T-cell (primary cell): Measurements from ENCODE around the gene DCBLD1. TPM values are rescaled to one million over a fixed set of nuclear protein-coding genes. Genes with fewer than 3 reads are reported as not detected.
"Not testable (repeated sequence)": the region's sequence is repeated elsewhere in the genome, so short reads cannot be mapped to it uniquely, and the experiment has no call there.

Experiments used
- ATAC-seq, 4 experiments: fragments of 200-7000 bp in 3 of 4; fragments of 150-1000 bp in 1 of 4; cut with Tn5 transposase; replicated peaks in 1 of 4; 1 replicate in 3 of 4; 2 replicates in 1 of 4; pipeline ENCODE4 v1.10.0; 2021; ENCODE audit warnings: moderate library complexity in 3 of 4, mild to moderate bottlenecking in 2 of 4, moderate number of reproducible peaks in 1 of 4
- CTCF ChIA-PET, 2 donors: fragments of 300-600 bp; sonication (Branson Sonifier 250); formaldehyde crosslinking; loops; one replicate each; lab custom pipeline; 2022; ENCODE audit warnings: antibody characterized with exemption in 2 of 2; lab: Charles Lee
- POLR2A ChIA-PET, 2 donors: fragments of 300-600 bp; sonication (Branson Sonifier 250); formaldehyde crosslinking; loops; one replicate each; lab custom pipeline; 2022; ENCODE audit warnings: antibody characterized with exemption in 2 of 2; lab: Charles Lee
- DNase-seq, 35 experiments: peaks; one replicate each; pipeline versions ENCODE4 v3.0.0 to v3.0.0-alpha.2; 2013 to 2023
- H3K27ac ChIP-seq: one replicate; pipeline ENCODE4 v1.5.1; 2013; ENCODE audit warnings: low read length
- H3K27me3 ChIP-seq, 2 experiments: replicated peaks in 1 of 2; 1 replicate in 1 of 2; 2 replicates in 1 of 2; pipeline versions ENCODE4 v1.6.1 to v1.7.0; 2013; ENCODE audit warnings: low read length in 1 of 2, mixed read lengths in 1 of 2; ENCODE audit not compliant: control insufficient read depth in 2 of 2, insufficient read depth in 2 of 2; ENCODE audit errors: extremely low read depth in 1 of 2
- H3K36me3 ChIP-seq, 2 donors: 1 replicate in 1 of 2; 2 replicates in 1 of 2; pipeline versions ENCODE4 v1.6.1 to v1.7.0; 2013; ENCODE audit warnings: low read length in 1 of 2; ENCODE audit not compliant: control insufficient read depth in 2 of 2, insufficient read depth in 1 of 2; ENCODE audit errors: extremely low read depth in 1 of 2
- H3K4me1 ChIP-seq, 2 experiments: 1 replicate in 1 of 2; 2 replicates in 1 of 2; pipeline versions ENCODE4 v1.6.1 to v1.7.0; 2013; ENCODE audit warnings: low read length in 2 of 2, mixed read lengths in 1 of 2; ENCODE audit not compliant: insufficient read depth in 2 of 2, control insufficient read depth in 1 of 2; ENCODE audit errors: extremely low read depth in 1 of 2
- H3K4me3 ChIP-seq, 2 donors: 1 replicate in 1 of 2; 2 replicates in 1 of 2; pipeline versions ENCODE4 v1.5.1 to v1.7.0; 2013; ENCODE audit warnings: mild to moderate bottlenecking in 2 of 2, low read length in 1 of 2, moderate library complexity in 1 of 2; ENCODE audit not compliant: control insufficient read depth in 1 of 2; ENCODE audit errors: extremely low read depth in 1 of 2
- H3K9me3 ChIP-seq: 2 replicates; pipeline ENCODE4 v1.7.0; 2013
- H3K27ac Mint-ChIP-seq, 2 donors: one replicate each; pipeline ENCODE4 v1.8.0; 2020 to 2021; ENCODE audit warnings: mild to moderate bottlenecking in 2 of 2, mixed read lengths in 2 of 2
- H3K27me3 Mint-ChIP-seq, 2 donors: one replicate each; pipeline ENCODE4 v1.8.0; 2021 to 2022; ENCODE audit warnings: mixed read lengths in 2 of 2
- H3K36me3 Mint-ChIP-seq: one replicate; pipeline ENCODE4 v1.8.0; 2021; ENCODE audit warnings: mixed read lengths
- H3K4me1 Mint-ChIP-seq, 3 donors: one replicate each; pipeline ENCODE4 v1.8.0; 2020 to 2022; ENCODE audit warnings: mixed read lengths in 3 of 3, mild to moderate bottlenecking in 1 of 3
- H3K4me3 Mint-ChIP-seq, 3 donors: one replicate each; pipeline ENCODE4 v1.8.0; 2020 to 2022; ENCODE audit warnings: mild to moderate bottlenecking in 3 of 3, mixed read lengths in 3 of 3, moderate library complexity in 3 of 3
- H3K9me3 Mint-ChIP-seq, 3 donors: one replicate each; pipeline ENCODE4 v1.8.0; 2020 to 2022; ENCODE audit warnings: mixed read lengths in 3 of 3
- WGBS: methylation state at CpG from one replicate; pipeline ENCODE4 v1.1.5; 2013; ENCODE audit warnings: missing lambda C conversion rate; ENCODE audit not compliant: insufficient coverage; 5-methylcytosine and 5-hydroxymethylcytosine counted together
- total RNA-seq, 35 experiments: library from RNA in 6 of 35; stranded (reverse) in 6 of 35; fragments of 120-200 nt in 1 of 35; gene quantifications; one replicate each; pipeline versions ENCODE4 v1.2.1 to v1.2.4 and lab custom pipeline; 2013 to 2026

The DCBLD1 gene
- total RNA-seq, 5 donors from 2014 or later (not counting 1 experiment from before 2014, with no cell fraction given): 2.2 to 7.3 (median 4.2) TPM

DNA sequence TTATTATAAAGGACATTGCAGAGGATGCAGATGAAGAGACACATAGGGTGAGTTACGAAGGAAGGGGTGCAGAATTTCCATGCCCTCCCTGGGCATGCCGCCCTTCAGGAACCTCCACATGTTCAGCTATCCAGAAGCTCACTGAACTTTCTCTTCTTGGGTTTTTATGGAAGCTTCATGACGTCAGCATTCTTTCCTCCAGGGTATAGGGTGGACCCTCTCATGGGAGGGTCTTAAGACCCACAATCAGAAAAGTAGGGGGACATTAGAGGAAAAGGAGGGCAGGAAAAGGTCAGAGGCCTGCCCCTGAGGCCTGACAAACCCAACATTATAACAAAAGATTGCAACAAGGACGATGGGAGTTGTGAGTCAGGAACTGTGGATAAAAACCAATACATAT is 14.6 kb upstream of the DCBLD1 start:
- Mint-ChIP-seq H3K27ac (no peak overlapping the region), H3K4me1 (peaks cover 0 to 19% (median 8%) of the 10 kb centered on the region in 3 donors), H3K36me3 (no peaks in the 10 kb centered on the region), H3K4me3 (no peak overlapping the region), H3K27me3 (peaks cover 10 to 27% of the 10 kb centered on the region in 2 donors), H3K9me3 (no peaks in the 10 kb centered on the region)
- POLR2A ChIA-PET: no interaction called here
- Histone ChIP-seq H3K4me3 (no peak overlapping the region), H3K4me1 (peaks cover 0 to 2% of the 10 kb centered on the region in 2 experiments), H3K36me3 (no peaks in the 10 kb centered on the region), H3K27ac (no peak overlapping the region), H3K27me3 (peaks cover 2 to 11% of the 10 kb centered on the region in 2 experiments), H3K9me3 (no peaks in the 10 kb centered on the region)
- CTCF ChIA-PET: interaction anchor here (0.6 to 1.1 kb wide), 3 partner anchors 15 to 112 kb away, joined by 3 to 6 read pairs (median 5); no protein-coding TSS in a partner anchor
- no peak for ATAC-seq
- no peak for DNase-seq
- WGBS: no CpG with 5 or more reads among the region's 4 CpGs

DNA sequence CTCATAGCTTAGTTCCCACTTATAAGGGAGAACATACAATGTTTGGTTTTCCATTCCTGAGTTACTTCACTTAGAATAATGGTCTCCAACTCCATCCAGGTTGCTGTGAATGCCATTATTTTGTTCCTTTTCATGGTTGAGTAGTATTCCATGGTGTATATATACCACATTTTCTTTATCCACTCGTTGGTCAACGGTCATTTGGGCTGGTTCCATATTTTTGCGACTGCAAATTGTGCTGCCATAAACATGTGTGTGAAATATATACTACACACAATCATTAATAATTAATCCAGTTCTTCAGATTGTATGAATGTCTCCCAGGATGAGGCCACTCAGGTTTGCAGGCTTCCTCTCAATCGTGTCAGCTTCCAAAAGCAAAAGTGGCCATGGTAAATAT is 13.9 kb upstream of the DCBLD1 start:
- H3K9me3 Mint-ChIP-seq, DNase-seq, H3K4me1 ChIP-seq, H3K27ac ChIP-seq, H3K27ac Mint-ChIP-seq, CTCF ChIA-PET, POLR2A ChIA-PET, H3K4me3 ChIP-seq, H3K36me3 ChIP-seq, H3K36me3 Mint-ChIP-seq, H3K4me3 Mint-ChIP-seq, ATAC-seq, H3K9me3 ChIP-seq: not testable (repeated sequence)
- Mint-ChIP-seq H3K4me1 (peaks cover 0 to 18% (median 8%) of the 10 kb centered on the region in 3 donors), H3K27me3 (peaks cover 10 to 31% of the 10 kb centered on the region in 2 donors)
- peaks cover 2 to 11% of the 10 kb centered on the region in 2 experiments for H3K27me3 ChIP-seq
- WGBS: no CpG with 5 or more reads among the region's 4 CpGs

DNA sequence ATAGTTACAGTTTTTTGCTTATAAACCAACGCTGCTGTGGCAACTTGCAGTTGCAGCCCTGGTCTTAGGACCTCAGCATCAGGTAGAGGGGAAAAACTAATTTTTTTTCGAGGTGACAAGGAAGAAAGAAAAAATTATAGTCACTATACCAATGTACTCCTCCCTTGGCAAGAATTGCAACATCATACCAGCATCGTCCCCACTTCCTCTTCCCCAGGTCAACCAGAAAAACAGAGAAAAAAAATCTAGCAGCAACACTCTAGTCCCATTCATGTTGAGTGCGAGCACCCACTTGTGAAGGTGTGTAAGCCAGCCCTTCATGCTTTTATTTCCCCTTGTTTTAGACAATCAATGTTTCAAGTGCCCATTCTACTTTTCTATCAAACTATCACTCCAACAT is 13.1 kb upstream of the DCBLD1 start:
- no peak for ATAC-seq
- CTCF ChIA-PET: no interaction called here
- H3K27me3 Mint-ChIP-seq: peaks cover 17 to 38% of the 10 kb centered on the region in 2 donors
- Histone ChIP-seq H3K9me3 (no peaks in the 10 kb centered on the region), H3K4me3 (no peak overlapping the region), H3K4me1 (peaks cover 0 to 2% of the 10 kb centered on the region in 2 experiments), H3K27ac (no peak overlapping the region), H3K27me3 (peaks cover 2 to 11% of the 10 kb centered on the region in 2 experiments), H3K36me3 (no peaks in the 10 kb centered on the region)
- WGBS: 0% methylated on average over 1 of the region's 4 CpGs
- no peak for DNase-seq
- H3K4me3 Mint-ChIP-seq: no peak overlapping the region
- no peaks in the 10 kb centered on the region for H3K9me3 Mint-ChIP-seq
- peaks cover 0 to 11% (median 4%) of the 10 kb centered on the region in 3 donors for H3K4me1 Mint-ChIP-seq
- no peaks in the 10 kb centered on the region for H3K36me3 Mint-ChIP-seq
- POLR2A ChIA-PET: no interaction called here
- H3K27ac Mint-ChIP-seq: no peak overlapping the region

DNA sequence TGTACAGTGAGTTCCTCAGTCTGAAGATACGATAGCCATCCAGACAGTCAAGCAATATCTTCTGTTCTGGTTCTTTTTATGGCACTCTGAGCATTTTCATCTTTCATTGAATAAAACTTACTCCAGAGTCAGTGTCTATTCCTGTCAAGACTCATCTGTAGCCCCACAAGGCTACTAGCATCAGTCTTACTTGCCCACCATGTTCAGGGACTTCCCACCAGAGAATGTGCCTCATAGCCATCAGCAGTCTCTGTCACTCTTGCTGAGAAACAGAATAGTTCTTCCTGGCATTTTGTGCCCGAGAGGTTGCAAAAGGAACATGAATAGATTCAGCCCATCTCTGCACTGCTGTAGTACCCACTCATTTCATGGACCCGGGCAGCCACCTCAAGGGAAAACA is 12.7 kb upstream of the DCBLD1 start:
- peaks cover 0 to 2% of the 10 kb centered on the region in 2 experiments for H3K4me1 ChIP-seq
- H3K27ac ChIP-seq: no peak overlapping the region
- H3K4me1 Mint-ChIP-seq: peaks cover 0 to 9% (median 4%) of the 10 kb centered on the region in 3 donors
- no peaks in the 10 kb centered on the region for H3K36me3 ChIP-seq
- H3K9me3 Mint-ChIP-seq: no peaks in the 10 kb centered on the region
- H3K27me3 ChIP-seq: peaks cover 2 to 11% of the 10 kb centered on the region in 2 experiments
- H3K27me3 Mint-ChIP-seq: peaks cover 17 to 38% of the 10 kb centered on the region in 2 donors
- no peak overlapping the region for H3K27ac Mint-ChIP-seq
- no peaks in the 10 kb centered on the region for H3K36me3 Mint-ChIP-seq
- POLR2A ChIA-PET: no interaction called here
- ATAC-seq (no peak), DNase-seq (no peak)
- CTCF ChIA-PET: no interaction called here
- no peak overlapping the region for H3K4me3 Mint-ChIP-seq
- H3K9me3 ChIP-seq: no peaks in the 10 kb centered on the region
- WGBS: 100% methylated on average over 1 of the region's 3 CpGs
- no peak overlapping the region for H3K4me3 ChIP-seq

DNA sequence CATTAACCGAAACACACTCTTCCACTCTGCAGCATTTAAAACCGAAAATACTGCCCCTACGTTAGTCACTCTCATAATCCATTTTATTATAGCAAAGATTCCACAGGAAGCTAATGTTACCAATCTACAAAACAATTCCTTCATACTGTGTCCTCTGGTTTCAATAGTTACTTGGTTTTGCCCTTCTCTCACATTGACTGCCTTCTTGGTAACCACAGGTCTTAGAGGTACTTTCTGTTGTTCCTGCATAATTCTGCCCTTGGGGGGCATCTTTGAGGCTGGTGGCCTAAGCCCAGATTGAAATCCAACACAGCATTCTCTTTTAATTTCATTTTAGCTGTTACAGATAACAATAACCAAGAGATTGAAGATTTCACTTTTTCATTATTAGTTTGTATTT is 9.8 kb upstream of the DCBLD1 start:
- H3K27me3 ChIP-seq: peaks cover 2 to 3% of the 10 kb centered on the region in 2 experiments
- Mint-ChIP-seq H3K4me3 (no peak overlapping the region), H3K27ac (no peak overlapping the region), H3K27me3 (peaks cover 19 to 37% of the 10 kb centered on the region in 2 donors), H3K36me3 (no peaks in the 10 kb centered on the region), H3K9me3 (no peaks in the 10 kb centered on the region), H3K4me1 (peaks cover 0 to 6% (median 4%) of the 10 kb centered on the region in 3 donors)
- H3K36me3 ChIP-seq: no peaks in the 10 kb centered on the region
- 81% methylated on average over 3 of the region's 3 CpGs for WGBS
- no peak for ATAC-seq
- H3K27ac ChIP-seq: no peak overlapping the region
- CTCF ChIA-PET: no interaction called here
- POLR2A ChIA-PET: no interaction called here
- peaks cover 0 to 2% of the 10 kb centered on the region in 2 experiments for H3K4me1 ChIP-seq
- H3K4me3 ChIP-seq: no peak overlapping the region
- DNase-seq: no peak
- no peaks in the 10 kb centered on the region for H3K9me3 ChIP-seq

DNA sequence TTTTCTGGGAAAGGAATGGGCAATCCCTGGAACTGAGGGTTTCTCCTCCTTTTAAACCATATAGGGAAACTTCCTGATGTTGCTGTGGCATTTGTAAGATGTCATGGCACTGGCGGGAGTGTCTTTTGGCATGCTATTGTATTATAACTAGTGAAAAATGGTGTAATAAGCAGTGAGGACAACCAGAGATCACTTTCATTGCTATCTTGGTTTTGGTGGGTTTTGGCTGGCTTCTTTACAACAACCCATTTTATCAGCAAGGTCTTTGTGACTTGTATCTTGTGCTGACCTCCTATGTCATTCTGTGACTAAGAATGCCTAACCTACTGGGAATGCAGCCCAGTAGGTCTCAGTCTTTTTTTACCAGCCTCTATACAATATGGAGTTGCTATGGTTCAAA is 9.1 kb upstream of the DCBLD1 start:
- Mint-ChIP-seq H3K4me3 (no peak overlapping the region), H3K27ac (no peak overlapping the region), H3K9me3 (no peaks in the 10 kb centered on the region), H3K4me1 (peaks cover 0 to 6% (median 4%) of the 10 kb centered on the region in 3 donors), H3K36me3 (no peaks in the 10 kb centered on the region), H3K27me3 (peaks cover 20 to 40% of the 10 kb centered on the region in 2 donors)
- H3K36me3 ChIP-seq: no peaks in the 10 kb centered on the region
- no peak overlapping the region for H3K27ac ChIP-seq
- no peaks in the 10 kb centered on the region for H3K9me3 ChIP-seq
- ATAC-seq (no peak), DNase-seq (no peak)
- H3K4me3 ChIP-seq: no peak overlapping the region
- POLR2A ChIA-PET: no interaction called here
- CTCF ChIA-PET: no interaction called here
- H3K4me1 ChIP-seq: peaks cover 0 to 2% of the 10 kb centered on the region in 2 experiments
- peaks cover 0 to 2% of the 10 kb centered on the region in 2 experiments for H3K27me3 ChIP-seq
- WGBS: no CpG with 5 or more reads among the region's 1 CpG
